SK-N-MC (cell line): ENCODE data around the gene TMEM158.

Source experiments
- EZH2 ChIP-seq: fragments of 200-600 bp; sonication (generic); IDR thresholded peaks from one replicate; pipeline ENCODE4 v1.6.1; 2017; ENCODE audit warnings: antibody characterized with exemption
- POLR2AphosphoS5 ChIP-seq: IDR thresholded peaks from 2 replicates; pipeline ENCODE4 v1.6.1; 2012; ENCODE audit warnings: mild to moderate bottlenecking, low read depth, low read length, borderline replicate concordance

DNA sequence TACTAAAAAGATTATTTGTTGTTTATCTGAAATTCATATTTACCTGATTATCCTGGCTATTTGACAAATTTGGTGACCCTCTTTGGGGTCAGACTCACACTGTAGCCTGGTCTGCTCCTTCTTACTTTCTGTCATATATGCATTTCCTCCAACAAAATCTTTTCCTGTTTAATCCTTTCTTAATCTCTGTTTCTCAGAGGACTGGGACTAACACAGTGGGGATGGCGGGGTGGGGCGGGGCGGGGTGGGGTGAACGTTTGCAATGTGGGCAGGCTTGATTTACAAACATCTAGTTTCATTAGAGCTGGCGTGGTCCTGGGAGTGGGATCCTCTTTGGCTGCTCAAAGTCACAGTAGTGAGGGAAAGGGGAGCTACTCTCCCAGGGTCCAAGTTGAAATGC, 44.6 kb downstream of the TMEM158 start:
- TF ChIP-seq EZH2 (no peak), POLR2AphosphoS5 (no peak)
